Left ventricle myocardium inferior (tissue), 1 donor: ENCODE data around the gene PRAMEF18. TPM values are rescaled to one million over a fixed set of nuclear protein-coding genes. Genes with fewer than 3 reads are reported as not detected.
"Not testable (repeated sequence)": the region's sequence is repeated elsewhere in the genome, so short reads cannot be mapped to it uniquely, and the experiment has no call there.

ENCODE experiments used
- DNase-seq: peaks from one replicate; pipeline ENCODE4 v3.0.0-alpha.2; 2020
- H3K27ac ChIP-seq: fragments of 200-600 bp; replicated peaks from 2 replicates; pipeline ENCODE4 v1.8.0; 2021
- H3K27me3 ChIP-seq: fragments of 200-600 bp; 2 replicates; pipeline ENCODE4 v1.8.0; 2021; ENCODE audit warnings: low read depth
- H3K36me3 ChIP-seq: fragments of 200-600 bp; 2 replicates; pipeline ENCODE4 v1.8.0; 2021
- H3K4me1 ChIP-seq: fragments of 200-600 bp; 2 replicates; pipeline ENCODE4 v1.8.0; 2021
- H3K4me3 ChIP-seq: fragments of 200-600 bp; 2 replicates; pipeline ENCODE4 v1.8.0; 2021; ENCODE audit warnings: mild to moderate bottlenecking, moderate library complexity
- H3K9me3 ChIP-seq: fragments of 200-600 bp; replicated peaks from 2 replicates; pipeline ENCODE4 v1.8.0; 2021
- intact Hi-C: fragments of 100-400 bp; cut with micrococcal nuclease; formaldehyde crosslinking; loops from one replicate; pipeline ENCODE4 v1.11.0; 2022
- long read RNA-seq: library from polyadenylated mRNA; unstranded; transcript quantifications from one replicate; pipeline ENCODE4 v2.0.0, GENCODE V29; 2021
- total RNA-seq: library from RNA; stranded (reverse); fragmentation: NEBNext Ultra II Directional; extraction: Animal tissue kit (Norgen Biotek cat#: 25700); gene quantifications from one replicate; pipeline ENCODE4 v1.2.1, GENCODE V29; 2021
- donor health status: DM: no; HTN: yes; CAD: no; lungs with severe emphysema.

Gene PRAMEF18, protein sequence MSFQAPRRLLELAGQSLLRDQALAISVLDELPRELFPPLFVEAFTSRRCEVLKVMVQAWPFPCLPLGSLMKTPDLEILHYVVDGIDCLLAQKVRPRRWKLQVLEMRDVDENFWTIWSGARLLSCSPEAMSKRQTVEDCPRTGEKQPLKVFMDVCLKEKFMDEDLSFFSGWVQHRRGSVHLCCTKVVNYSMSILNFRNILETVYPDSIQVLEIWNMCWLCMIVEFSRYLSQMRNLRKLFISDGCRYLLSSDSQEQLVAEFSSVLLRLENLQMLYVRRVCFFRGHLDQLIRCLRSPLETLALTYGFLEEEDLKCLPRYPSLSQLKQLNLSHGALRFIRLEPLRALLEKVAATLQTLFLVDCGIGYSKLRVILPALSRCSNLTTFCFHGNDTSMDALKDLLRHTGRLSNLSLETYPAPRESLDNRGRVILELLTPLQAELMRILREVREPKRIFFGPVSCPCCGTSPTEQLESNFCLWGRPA
- total RNA-seq, result not detected
- long read RNA-seq, result 0 reads

DNA sequence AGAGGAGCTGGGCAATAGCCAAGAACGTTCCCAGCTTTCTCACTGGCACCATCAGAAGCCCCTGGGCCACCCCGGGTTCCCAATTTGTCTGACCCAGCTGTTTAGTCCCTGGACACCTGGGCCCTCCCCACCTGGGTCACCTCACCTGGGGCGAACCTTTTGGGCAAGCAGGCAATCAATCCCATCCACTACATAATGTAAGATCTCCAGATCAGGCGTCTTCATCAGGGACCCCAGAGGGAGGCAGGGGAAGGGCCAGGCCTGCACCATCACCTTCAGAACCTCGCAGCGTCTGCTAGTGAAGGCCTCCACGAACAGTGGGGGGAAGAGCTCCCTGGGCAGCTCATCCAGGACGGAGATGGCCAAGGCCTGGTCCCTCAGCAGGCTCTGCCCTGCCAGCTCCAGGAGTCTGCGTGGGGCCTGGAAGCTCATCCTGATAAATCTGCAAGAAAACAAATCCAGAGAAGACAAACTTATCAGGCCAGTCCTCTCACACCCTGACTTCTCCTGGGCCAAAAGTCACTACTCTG, at the start of gene PRAMEF18:
Gene PRAMEF18 (minus strand): TSS at position 480 of the 530 bp plus-strand sequence. CDS start 48 bp downstream, at position 432.
- peaks cover 33% of the 10 kb centered on the region for H3K27me3 ChIP-seq
- DNase-seq, H3K4me3 ChIP-seq, intact Hi-C loops, H3K36me3 ChIP-seq, H3K4me1 ChIP-seq, H3K9me3 ChIP-seq, H3K27ac ChIP-seq: not testable (repeated sequence)

GRCh38 chr1:13265124-13265523, 39.2 kb upstream of the PRAMEF18 start:
- intact Hi-C loops, H3K4me3 ChIP-seq, H3K27ac ChIP-seq, H3K27me3 ChIP-seq, H3K9me3 ChIP-seq, DNase-seq, H3K4me1 ChIP-seq, H3K36me3 ChIP-seq: not testable (repeated sequence)

DNA sequence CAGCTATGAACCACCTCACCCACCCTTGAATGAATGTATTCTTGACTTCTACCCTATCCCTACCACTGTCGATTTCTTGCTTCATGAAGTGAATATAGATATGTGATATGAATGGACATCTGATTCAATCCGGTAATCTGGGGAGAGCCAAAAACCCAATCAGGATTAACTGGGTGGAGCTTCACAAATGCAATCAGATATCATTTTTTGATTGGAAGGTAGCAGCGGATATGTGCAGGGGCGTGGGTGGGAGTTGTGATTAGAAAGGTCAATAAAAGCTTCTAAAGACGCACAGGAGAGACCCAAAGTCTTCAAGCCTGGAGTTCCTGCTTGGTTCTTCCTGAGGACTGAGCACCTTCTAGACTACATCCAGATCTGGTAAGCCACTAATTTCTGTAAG, 27.9 kb upstream of the PRAMEF18 start, which contains the start of gene PRAMEF5:
Gene PRAMEF5 (plus strand): TSS at position 301 of the 400 bp plus-strand sequence. CDS start 5,071 bp downstream, outside the sequence.
- H3K4me1 ChIP-seq, DNase-seq, H3K9me3 ChIP-seq, H3K27me3 ChIP-seq, H3K27ac ChIP-seq, H3K36me3 ChIP-seq, intact Hi-C loops, H3K4me3 ChIP-seq: not testable (repeated sequence)

GRCh38 chr1:13247122-13247521, 21.2 kb upstream of the PRAMEF18 start:
- H3K27ac ChIP-seq, H3K9me3 ChIP-seq, H3K4me1 ChIP-seq, H3K4me3 ChIP-seq, intact Hi-C loops, H3K36me3 ChIP-seq, DNase-seq: not testable (repeated sequence)
- peaks cover 41% of the 10 kb centered on the region for H3K27me3 ChIP-seq

DNA sequence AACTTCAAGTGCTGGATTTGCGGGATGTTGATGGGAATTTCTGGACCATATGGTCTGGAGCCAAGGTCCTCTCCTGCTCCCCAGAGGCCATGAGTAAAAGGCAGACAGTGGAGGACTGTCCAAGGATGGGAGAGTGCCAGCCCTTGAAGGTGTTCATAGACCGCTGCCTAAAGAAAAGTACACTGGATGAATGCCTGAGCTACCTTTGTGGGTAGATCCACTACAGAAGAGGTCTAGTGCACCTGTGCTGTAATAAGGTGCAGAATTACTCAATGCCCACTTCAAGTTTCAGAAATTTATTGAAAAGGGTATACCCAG, 20.6 kb upstream of the PRAMEF18 start:
- H3K27me3 ChIP-seq, result peaks cover 44% of the 10 kb centered on the region
- H3K27ac ChIP-seq, intact Hi-C loops, DNase-seq, H3K4me1 ChIP-seq, H3K9me3 ChIP-seq, H3K4me3 ChIP-seq, H3K36me3 ChIP-seq: not testable (repeated sequence)

- H3K4me3 ChIP-seq, H3K9me3 ChIP-seq, H3K27ac ChIP-seq, intact Hi-C loops, H3K4me1 ChIP-seq, H3K36me3 ChIP-seq, DNase-seq: not testable (repeated sequence)
- peaks cover 44% of the 10 kb centered on the region for H3K27me3 ChIP-seq
Measured at GRCh38 chr1:13245841-13246553, 20.0 kb upstream of the PRAMEF18 start.

DNA sequence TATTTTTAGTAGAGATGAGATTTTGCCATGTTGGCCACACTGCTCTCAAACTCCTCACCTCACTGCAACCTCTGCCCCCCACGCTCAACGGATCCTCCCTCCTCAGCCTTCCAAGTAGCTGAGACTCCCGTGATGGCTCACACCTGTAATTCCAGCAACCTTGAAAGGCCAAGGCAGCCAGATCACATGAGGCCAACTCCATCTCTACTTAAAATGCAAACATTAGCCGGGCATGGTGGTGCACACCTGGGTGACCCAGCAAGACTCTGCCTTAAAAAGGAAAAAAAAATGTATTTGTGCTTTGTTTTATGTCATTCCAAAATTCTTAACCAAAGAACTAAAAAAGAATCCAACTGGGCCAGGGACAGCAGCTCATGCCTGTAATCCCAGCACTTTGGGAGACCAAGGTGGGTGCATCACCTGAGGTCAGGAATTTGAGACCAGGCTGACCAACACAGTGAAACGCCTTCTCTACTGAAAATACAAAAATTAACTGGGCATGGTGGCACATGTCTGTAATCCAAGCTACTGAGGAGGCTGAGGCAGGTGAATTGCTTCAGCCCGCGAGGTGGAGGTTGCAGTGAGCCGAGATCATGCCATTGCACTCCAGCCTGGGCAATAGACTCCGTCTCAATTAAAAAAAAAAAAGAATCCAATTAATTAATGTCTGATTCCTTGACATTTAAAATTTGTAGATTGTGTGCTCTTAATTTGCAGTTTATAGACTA, 17.7 kb upstream of the PRAMEF18 start:
- H3K9me3 ChIP-seq, result not testable (repeated sequence)

DNA sequence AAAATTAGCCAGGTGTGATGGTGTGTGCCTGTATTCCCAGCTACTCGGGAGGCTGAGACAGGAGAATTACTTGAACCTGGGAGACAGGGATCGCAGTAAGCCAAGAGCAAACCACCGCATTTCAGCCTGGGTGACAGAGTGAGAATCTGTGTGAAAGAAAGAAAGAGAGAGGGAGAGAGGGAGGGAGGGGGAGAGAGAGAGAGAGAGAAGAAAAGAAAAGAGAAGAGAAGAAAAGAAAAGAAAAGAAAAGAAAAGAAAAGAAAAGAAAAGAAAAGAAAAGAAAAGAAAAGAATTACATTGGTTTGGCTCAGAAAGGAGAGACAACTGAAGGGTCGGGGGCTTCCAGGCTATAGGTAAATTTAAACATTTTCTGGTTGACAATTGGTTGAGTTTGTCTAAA, 13.7 kb upstream of the PRAMEF18 start:
- H3K27ac ChIP-seq, H3K36me3 ChIP-seq, H3K4me3 ChIP-seq, DNase-seq, H3K9me3 ChIP-seq, H3K4me1 ChIP-seq, intact Hi-C loops: not testable (repeated sequence)
- H3K27me3 ChIP-seq, result peaks cover 62% of the 10 kb centered on the region

More for the DNA sequence above, 17.7 kb upstream of the PRAMEF18 start:
- H3K4me3 ChIP-seq, intact Hi-C loops, H3K4me1 ChIP-seq, DNase-seq, H3K36me3 ChIP-seq, H3K27ac ChIP-seq: not testable (repeated sequence)
- H3K27me3 ChIP-seq, result peaks cover 58% of the 10 kb centered on the region

GRCh38 chr1:13237572-13237971, 11.6 kb upstream of the PRAMEF18 start:
- H3K4me1 ChIP-seq, H3K36me3 ChIP-seq, H3K4me3 ChIP-seq, H3K27ac ChIP-seq, intact Hi-C loops, H3K9me3 ChIP-seq, DNase-seq: not testable (repeated sequence)
- H3K27me3 ChIP-seq, result peaks cover 60% of the 10 kb centered on the region

GRCh38 chr1:13234057-13234456, 8.1 kb upstream of the PRAMEF18 start:
- H3K36me3 ChIP-seq, intact Hi-C loops, H3K9me3 ChIP-seq, H3K4me1 ChIP-seq, DNase-seq, H3K4me3 ChIP-seq, H3K27ac ChIP-seq: not testable (repeated sequence)
- peaks cover 74% of the 10 kb centered on the region for H3K27me3 ChIP-seq

DNA sequence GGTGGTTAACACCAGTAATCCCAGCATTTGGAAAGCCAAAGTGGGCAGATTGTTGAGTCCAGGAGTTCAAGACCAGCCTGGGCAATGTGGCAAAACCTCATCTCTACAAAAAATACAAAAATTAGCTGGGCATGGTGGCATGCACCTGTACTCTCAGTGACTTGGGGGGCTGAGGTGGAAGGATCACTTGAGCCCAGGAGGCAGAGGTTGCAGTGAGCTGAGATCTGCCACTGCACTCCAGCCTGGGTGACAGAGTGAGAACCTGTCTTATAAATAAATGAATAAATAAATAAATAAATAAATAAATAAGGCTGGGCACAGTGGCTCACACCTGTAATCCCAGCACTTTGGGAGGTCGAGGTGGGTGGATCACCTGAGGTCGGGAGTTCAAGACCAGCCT, 6.1 kb upstream of the PRAMEF18 start:
- H3K9me3 ChIP-seq, intact Hi-C loops, H3K4me3 ChIP-seq, DNase-seq, H3K36me3 ChIP-seq, H3K27ac ChIP-seq, H3K4me1 ChIP-seq: not testable (repeated sequence)
- peaks cover 65% of the 10 kb centered on the region for H3K27me3 ChIP-seq

DNA sequence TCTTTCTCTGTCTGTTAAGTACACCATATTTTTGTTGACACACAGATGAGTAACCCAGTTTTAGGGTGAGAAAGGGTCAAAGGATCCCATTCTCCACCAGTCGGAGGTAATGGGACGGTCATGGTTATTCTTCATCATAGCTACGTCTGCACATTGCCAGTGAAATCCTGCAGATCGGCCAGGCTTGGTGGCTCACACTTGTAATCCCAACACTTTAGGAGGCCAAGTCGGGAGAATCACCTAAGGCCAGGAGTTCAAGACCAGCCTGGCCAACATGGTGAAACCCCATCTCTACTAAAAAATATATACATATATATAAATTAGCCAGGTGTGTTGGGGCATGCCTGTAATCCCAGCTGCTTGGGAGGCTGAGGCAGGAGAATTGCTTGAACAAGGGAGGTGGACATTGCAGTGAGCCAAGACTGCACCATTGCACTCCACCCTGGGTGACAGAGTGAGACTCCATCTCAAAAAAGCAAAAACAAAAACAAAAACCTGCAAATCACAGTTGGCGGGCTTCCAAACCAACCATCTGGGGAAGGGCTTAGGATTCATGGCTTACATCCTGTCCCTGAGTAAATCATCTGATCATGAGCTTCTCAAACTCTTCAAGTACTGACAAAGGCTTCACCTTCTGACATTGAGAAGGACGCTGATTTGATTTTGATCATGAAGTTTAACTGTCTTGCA, 5.3 kb upstream of the PRAMEF18 start:
- DNase-seq, intact Hi-C loops: not testable (repeated sequence)

GRCh38 chr1:13230601-13231000, 4.6 kb upstream of the PRAMEF18 start:
- H3K4me3 ChIP-seq, DNase-seq, H3K36me3 ChIP-seq, H3K9me3 ChIP-seq, H3K27ac ChIP-seq, intact Hi-C loops, H3K4me1 ChIP-seq: not testable (repeated sequence)
- H3K27me3 ChIP-seq, result peaks cover 61% of the 10 kb centered on the region

More for the DNA sequence above, 5.3 kb upstream of the PRAMEF18 start:
- not testable (repeated sequence) for H3K27ac ChIP-seq, H3K4me1 ChIP-seq, H3K9me3 ChIP-seq, H3K36me3 ChIP-seq, H3K4me3 ChIP-seq
- peaks cover 61% of the 10 kb centered on the region for H3K27me3 ChIP-seq
